Dermis blood vessel endothelial cell (primary cell): ENCODE data around the gene BAHCC1. TPM values are rescaled to one million over a fixed set of nuclear protein-coding genes. Genes with fewer than 3 reads are reported as not detected.

Experiments
- total RNA-seq: library from RNA; depleted of rRNA; stranded (reverse); fragments of >200 nt; gene quantifications from 2 replicates; pipeline ENCODE4 v1.2.3, GENCODE V29; 2014

Gene BAHCC1
- total RNA-seq, 1 donor from 2014 or later, result 4.8 TPM

Other genes starting within 250 kb of the BAHCC1 start
- not detected in 2 replicates for gene PVALEF, start 229.9 kb upstream of the BAHCC1 start, total RNA-seq
- gene AATK, start 229.2 kb upstream of the BAHCC1 start, total RNA-seq, result 4.0 and 4.1 TPM in 2 replicates
- gene CEP131, start 172.5 kb upstream of the BAHCC1 start, total RNA-seq, result 11.3 and 12.3 TPM in 2 replicates
- gene TEPSIN, start 156.4 kb upstream of the BAHCC1 start, total RNA-seq, result 12.1 and 24.5 TPM in 2 replicates
- 18.4 and 26.9 TPM in 2 replicates for gene NDUFAF8, start 156.1 kb upstream of the BAHCC1 start, total RNA-seq
- gene SLC38A10, start 100.2 kb upstream of the BAHCC1 start, total RNA-seq, result 101 and 106 TPM in 2 replicates
- 6,291 and 7,288 TPM in 2 replicates for gene ACTG1, start 117.3 kb downstream of the BAHCC1 start, total RNA-seq
- gene FSCN2, start 132.9 kb downstream of the BAHCC1 start, total RNA-seq, result 0.42 and 1.0 TPM in 2 replicates
- 26.0 and 27.1 TPM in 2 replicates for gene FAAP100, start 156.9 kb downstream of the BAHCC1 start, total RNA-seq
- gene NPLOC4, start 241.7 kb downstream of the BAHCC1 start, total RNA-seq, result 83.9 and 124 TPM in 2 replicates
- gene TSPAN10, start 241.7 kb downstream of the BAHCC1 start, total RNA-seq, result 0.68 and 1.3 TPM in 2 replicates